ENCODE data around the gene RINT1.

Gene RINT1

GRCh38 chr7:105599551-105599950 is 67.5 kb downstream of the RINT1 start:
- DNase-seq (ENCODE audit: low read depth) = no peak

DNA sequence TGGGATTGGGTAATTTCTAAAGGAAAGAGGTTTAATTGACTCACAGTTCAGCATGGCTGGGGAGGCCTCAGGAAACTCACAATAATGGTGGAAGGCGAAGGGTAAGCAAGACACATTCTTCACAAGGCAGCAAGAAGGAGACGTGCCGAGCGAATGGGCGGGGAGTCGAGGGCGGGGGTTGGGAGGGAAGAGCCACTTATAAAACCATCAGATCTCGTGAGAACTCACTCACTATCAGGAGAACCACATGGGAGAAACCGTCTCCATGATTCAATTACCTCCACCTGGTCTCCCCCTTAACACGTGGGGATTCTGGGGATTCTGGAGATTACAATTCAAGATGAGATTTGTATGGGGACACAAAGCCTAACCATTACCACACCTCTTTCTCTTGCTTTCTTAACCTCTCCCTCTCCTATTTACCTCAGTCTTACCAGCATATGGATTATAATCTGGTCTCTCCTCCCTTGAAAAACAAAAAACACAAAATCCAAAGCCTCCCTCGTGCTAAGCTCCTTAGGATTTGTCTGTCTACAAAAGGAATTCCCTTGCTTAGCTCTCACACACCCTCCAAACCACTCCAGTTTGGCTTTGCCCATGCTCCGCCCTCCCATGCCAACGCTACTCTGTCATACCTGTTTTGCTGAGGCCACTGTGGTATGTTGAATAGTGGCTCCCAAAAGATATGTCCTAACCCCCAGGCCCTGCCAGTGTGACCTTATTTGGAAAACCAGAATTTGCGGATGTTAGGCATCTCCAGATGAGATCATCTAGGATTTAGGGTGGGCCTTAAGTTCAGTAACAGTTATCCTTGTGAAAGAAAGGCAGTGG is 68.9 kb downstream of the RINT1 start:
- peak; percentile 5 for DNase-seq (ENCODE audit: low read depth)

DNA sequence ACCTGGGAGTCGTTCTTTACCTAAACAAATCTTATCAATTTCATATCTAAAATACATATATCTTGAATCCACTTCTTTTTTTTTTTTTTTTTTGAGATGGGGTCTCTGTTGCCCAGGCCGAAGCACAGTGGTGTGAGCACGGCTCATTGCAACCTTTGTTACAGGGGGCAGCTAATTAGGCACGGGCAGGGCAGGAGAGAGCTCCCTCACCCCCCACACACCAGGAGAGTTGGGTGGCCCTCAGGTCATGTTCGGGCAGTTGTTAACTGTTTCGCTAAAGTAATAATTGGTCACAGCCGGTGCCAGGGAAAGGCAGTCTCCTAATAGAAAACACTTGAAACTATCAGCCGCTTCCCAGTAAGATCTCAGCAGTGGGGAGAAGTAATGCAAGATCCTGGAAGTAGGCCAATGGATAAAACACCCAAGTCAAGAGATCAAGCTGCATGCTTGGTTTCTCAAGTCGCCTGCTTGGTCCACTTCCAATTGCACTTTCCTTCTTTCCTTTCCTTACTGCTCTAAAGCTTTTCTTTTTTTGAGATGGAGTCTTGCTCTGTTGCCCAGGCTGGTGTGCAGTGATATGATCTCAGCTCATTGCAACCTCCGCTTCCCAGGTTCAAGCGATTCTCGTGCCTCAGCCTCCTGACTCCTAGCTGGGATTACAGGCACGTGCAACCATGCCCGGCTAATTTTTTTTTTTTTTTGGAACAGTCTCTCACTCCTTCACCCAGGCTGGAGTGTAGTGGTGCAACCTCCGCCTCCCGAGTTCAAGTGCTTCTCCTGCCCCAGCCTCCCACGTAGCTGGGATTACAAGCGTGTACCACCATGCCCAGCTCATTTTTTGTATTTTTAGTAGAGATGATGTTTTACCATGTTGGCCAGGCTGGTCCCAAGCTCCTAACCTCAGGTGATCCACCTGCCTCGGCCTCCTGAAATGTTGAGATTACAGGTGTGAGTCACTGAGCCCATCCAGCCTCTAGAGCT is 70.6 kb downstream of the RINT1 start:
- DNase-seq (ENCODE audit: low read depth) = no peak

DNA sequence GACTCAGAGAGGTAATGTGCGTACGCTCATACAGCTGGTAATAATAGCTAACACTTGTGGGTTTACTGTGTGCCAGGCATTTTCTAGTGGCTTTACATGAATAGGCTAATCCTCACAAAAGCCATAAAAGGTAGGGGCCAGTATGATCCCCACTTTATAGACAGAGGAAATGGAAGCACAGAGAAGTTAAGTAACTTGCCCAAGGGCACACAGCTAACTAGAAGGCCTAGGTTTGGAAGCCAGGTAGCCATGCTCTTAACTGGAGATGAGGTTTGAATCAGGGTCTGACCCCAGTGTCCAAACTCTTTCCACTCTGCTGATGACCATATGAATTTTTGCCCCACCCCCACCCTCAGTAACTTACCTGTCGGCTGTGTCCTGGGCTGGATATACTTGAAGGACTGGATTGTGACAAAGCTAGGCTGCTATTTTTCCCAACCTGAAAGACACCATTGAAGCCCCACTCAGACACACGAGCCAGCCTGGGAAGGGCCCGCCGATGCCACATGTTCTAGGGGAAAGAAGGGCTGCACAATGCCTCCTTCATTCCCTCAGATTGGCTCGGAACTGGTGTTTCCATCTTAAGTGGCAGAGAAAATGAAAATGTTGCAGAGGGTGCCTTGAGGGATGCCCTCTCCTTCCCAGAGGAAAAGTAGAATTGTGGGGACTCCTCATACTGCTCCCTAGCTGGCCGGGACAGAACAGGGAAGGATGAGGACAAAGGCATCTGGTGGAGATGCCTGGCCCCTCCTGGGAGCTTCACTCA is 78.3 kb downstream of the RINT1 start:
- DNase-seq (ENCODE audit: low read depth) = no peak

DNA sequence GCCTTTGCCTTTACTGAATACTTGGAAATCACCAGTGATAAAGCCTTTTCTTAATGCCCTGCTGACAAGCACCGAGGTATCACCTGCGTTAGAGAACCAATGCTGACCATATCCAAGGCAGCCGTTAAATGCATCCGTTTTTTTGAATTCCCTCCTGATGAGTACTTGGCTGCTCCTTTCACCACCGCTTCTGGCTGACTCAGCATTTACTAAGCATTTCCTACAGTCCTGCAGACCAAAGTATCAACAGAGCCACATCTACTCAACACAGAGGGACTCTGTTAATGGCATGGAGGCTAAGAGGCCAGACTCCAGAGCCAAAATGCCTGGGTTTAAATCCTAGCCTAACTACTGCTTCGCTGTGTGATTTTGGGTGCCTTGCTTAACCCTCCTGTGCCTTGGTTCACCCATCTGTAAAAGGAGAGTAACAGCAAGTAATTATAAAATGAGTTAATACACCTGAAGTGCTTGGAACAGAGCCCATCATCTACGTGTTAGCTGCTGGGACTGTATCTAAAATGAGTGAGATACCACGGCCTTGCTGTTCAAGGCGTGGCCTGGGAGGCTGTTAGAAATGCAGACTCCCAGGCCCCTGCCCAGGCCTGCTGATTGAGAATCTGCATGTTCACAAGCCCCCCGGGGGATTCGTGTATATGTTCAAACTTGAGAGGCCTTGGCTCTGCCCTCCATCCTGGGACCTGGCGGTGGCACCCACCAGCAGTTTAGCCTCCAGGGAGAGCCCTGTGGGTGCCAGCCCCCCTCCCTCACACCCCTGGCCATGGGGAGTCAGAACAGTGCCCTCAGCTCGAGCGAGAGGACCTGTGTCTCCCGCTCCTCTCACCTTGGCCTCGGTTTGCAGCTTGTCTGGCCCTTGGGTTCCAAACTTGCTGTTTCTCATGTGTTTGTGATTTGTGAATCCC is 80.1 kb downstream of the RINT1 start:
- DNase-seq (ENCODE audit: low read depth) = no peak

DNA sequence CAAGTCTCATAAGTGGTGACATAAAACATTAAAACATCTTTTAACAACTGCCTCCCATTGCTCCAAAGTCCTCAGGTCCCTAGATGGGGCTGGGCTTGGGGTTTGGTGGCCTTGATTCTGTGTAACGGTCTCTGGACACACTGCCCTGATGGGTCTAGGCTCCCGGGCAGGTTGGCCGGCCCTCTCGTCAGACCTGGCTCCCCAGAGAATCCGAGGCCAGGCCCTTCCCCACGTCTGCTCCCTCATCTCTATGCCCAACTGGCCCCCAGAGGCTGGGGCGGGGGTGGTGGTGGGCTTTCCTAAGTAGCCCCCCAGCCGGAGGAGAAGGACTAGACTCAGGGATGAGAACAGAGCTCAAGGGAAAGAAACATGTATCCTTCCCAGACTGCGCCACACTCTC is 80.8 kb downstream of the RINT1 start:
- DNase-seq (ENCODE audit: low read depth) = no peak

- DNase-seq (ENCODE audit: low read depth) = no peak
Observed at GRCh38 chr7:105613611-105614330, 81.8 kb downstream of the RINT1 start.

DNA sequence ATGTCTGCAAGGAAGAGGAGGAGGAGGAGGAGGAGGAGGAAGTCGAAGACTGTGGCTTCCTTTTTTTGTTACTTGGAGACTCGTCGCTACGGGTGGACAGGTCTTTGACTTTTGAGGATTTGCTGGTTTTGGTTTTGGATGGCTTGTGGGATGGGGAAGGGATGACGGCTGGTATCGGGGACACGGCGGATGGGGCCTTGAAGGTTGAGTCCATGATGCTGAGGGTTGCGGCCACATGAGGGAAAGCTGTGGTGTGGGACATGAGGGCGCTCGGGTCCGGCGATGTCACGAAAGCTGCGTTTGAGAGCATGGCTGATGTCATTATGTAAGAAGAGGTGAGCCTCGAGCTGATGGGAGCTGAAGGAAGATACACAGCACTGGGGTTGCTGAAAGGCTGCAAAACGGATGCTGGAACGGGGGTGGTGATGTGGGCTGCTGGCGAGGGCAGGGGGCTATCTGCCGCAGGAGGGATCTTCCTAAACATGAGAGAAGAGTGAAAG is 82.4 kb downstream of the RINT1 start:
- DNase-seq (ENCODE audit: low read depth) = no peak
